Esophagus muscularis mucosa (tissue), 4 donors: ENCODE data around the gene MYL1.

Experiments used
- CTCF ChIP-seq, 3 experiments: fragments of 200-600 bp in 2 of 3; fragments of 450-650 bp in 1 of 3; sonication (generic) in 2 of 3; IDR thresholded peaks; one replicate each; pipeline ENCODE4 v1.5.1; 2017 to 2019; ENCODE audit warnings: antibody characterized with exemption in 3 of 3, mild to moderate bottlenecking in 2 of 3, moderate library complexity in 1 of 3
- EP300 ChIP-seq: sonication (generic); formaldehyde crosslinking; IDR thresholded peaks from one replicate; pipeline ENCODE4 v1.6.1; 2017; ENCODE audit warnings: antibody characterized with exemption
- POLR2A ChIP-seq: fragments of 450-650 bp; IDR thresholded peaks from one replicate; pipeline ENCODE4 v1.6.1; 2017; ENCODE audit warnings: antibody characterized with exemption, moderate library complexity, mild to moderate bottlenecking, low read depth
- POLR2AphosphoS5 ChIP-seq, 2 donors: sonication (generic); formaldehyde crosslinking; IDR thresholded peaks; one replicate each; pipeline ENCODE4 v1.6.1; 2017; ENCODE audit warnings: antibody characterized with exemption in 2 of 2

GRCh38 chr2:210356944-210357343 is 42.0 kb upstream of the MYL1 start:
- TF ChIP-seq CTCF (IDR thresholded peaks at IDR 0.05), result no peak
- no peak for TF ChIP-seq EP300
- no peak for TF ChIP-seq POLR2A
- no peak for TF ChIP-seq POLR2AphosphoS5 (IDR thresholded peaks at IDR 0.05)
